Stimulated activated naive CD8-positive, alpha-beta T cell treated with anti-CD3 and anti-CD28 coated beads, Interleukin-15, amount 100 ng/mL, for 72 hours (primary cell): ENCODE measurements around the gene ZBTB7C.

Experiments used
- ATAC-seq: fragments of 150-1000 bp; cut with Tn5 transposase; 2 replicates; pipeline ENCODE4 v1.10.0; 2021; ENCODE audit warnings: mild to moderate bottlenecking, moderate library complexity
- DNase-seq, 2 donors: peaks; one replicate each; pipeline ENCODE4 v3.0.0; 2021 to 2022
- H3K27ac Mint-ChIP-seq, 2 donors: one replicate each; pipeline ENCODE4 v1.8.0; 2022; ENCODE audit warnings: mild to moderate bottlenecking in 2 of 2, mixed read lengths in 2 of 2, moderate library complexity in 2 of 2
- H3K27me3 Mint-ChIP-seq: one replicate; pipeline ENCODE4 v1.8.0; 2022; ENCODE audit warnings: mixed read lengths
- H3K4me1 Mint-ChIP-seq: one replicate; pipeline ENCODE4 v1.8.0; 2022; ENCODE audit warnings: mild to moderate bottlenecking, mixed read lengths
- H3K4me3 Mint-ChIP-seq, 2 donors: one replicate each; pipeline ENCODE4 v1.8.0; 2022; ENCODE audit warnings: mild to moderate bottlenecking in 2 of 2, mixed read lengths in 2 of 2, moderate library complexity in 1 of 2
- H3K9me3 Mint-ChIP-seq, 2 donors: one replicate each; pipeline ENCODE4 v1.8.0; 2022; ENCODE audit warnings: mixed read lengths in 2 of 2

The ZBTB7C gene

DNA sequence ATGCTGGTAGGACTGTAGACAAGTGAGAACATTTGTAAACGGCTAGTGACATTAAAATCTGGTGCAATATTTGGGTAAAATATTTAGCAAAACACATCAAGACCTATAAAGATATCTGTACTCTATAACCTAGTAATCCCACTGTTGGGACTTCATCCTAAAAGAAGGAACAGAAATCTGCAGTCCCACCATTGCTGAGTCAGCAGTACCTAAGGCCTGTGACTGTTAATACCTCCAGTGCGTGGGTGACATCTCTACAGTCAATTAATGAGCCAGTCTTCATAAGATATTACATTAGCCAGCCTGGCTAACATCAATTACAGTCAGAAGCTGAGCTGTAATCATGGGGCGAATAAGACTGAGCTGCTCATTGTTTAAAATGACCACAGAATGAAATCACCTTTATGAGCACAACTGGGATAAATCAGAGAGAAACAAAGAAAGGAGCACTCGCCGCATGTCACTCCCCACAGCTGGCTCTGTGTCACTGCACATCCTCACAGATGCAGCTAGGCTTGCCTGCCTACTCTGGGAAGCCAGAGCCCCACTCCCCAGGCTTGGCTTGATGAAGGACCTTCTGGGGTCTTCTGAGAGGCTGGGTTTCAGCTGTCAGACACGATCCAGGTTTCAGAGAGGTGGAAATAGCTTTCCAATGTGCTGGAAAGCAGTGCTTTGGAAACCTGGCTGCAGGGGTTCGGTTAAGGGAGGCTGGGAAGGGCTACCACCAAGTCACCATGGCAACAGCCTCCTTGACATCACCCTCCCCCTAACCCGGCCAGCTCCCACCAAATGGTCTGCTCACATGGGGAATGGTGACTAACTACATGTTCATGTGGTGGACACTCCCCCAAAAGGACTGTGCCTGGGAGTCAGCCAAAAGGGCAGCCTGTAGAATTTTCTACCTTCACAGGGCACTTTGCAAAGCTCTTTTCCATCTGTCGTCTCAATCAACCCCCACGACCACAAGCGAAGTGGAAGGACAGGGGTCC is 145.0 kb downstream of the ZBTB7C start:
- no peaks in the 10 kb centered on the region for H3K27me3 Mint-ChIP-seq
- H3K4me3 Mint-ChIP-seq = no peak overlapping the region
- no peak for DNase-seq
- no peaks in the 10 kb centered on the region for H3K4me1 Mint-ChIP-seq
- H3K9me3 Mint-ChIP-seq = no peaks in the 10 kb centered on the region
- no peak for ATAC-seq
- H3K27ac Mint-ChIP-seq = no peak overlapping the region

DNA sequence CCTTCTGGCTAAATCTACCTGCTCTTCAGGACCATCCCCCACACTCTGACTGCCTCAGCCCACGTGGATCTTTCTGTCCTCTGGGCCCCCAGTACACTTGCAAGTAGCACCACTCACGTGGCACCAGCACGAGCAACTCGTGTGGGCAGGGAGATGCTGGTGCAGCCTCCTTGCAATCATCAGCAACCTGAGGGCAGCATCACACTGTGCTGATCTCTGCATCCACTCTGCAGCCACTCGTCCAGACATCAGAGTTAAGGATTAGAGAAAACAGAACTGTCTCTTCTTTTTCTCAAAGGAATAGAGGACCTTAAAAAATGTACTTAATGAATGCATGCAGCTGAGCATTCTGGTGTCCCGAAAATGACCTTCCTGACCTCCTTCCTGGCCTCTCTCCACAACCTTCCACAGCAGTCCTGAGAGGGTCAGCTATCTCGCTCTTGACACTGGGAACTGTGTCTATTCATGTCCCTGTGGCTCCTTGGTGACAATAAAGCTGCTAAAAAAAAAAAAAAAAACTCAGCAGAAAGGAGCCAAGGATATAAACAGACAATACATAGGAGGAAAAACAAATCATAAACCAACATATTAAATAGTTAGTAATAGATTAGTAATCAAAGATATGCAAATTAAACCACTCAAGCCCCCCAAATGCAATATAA is 145.9 kb downstream of the ZBTB7C start:
- Mint-ChIP-seq H3K27ac (no peak overlapping the region), H3K4me1 (no peaks in the 10 kb centered on the region), H3K27me3 (no peaks in the 10 kb centered on the region)

DNA sequence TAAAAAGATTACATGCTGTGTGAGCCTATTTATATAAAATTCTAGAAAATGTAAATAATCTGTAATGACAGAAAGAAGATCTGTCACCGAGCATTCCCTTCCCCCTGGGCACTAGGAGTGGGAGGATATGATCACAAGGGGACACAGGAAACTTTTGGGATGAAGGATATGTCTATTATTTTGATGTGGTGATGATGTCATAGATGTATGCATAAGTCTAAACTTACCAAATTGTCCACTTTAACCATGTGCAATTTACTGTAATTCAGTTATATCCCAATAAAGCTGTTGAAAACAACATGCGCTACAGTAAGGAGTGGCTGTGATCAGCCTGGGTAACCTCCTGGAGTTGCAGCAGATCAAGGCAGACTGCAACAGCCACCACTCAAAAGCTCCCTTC is 148.9 kb downstream of the ZBTB7C start:
- DNase-seq = no peak
- Mint-ChIP-seq H3K27ac (no peak overlapping the region), H3K4me1 (no peaks in the 10 kb centered on the region), H3K4me3 (no peak overlapping the region), H3K9me3 (peaks cover 0 to 7% of the 10 kb centered on the region in 2 donors), H3K27me3 (no peaks in the 10 kb centered on the region)
- ATAC-seq = no peak

More for the DNA sequence above, 145.9 kb downstream of the ZBTB7C start:
- no peak for DNase-seq
- no peak overlapping the region for H3K4me3 Mint-ChIP-seq
- H3K9me3 Mint-ChIP-seq = no peaks in the 10 kb centered on the region
- no peak for ATAC-seq

DNA sequence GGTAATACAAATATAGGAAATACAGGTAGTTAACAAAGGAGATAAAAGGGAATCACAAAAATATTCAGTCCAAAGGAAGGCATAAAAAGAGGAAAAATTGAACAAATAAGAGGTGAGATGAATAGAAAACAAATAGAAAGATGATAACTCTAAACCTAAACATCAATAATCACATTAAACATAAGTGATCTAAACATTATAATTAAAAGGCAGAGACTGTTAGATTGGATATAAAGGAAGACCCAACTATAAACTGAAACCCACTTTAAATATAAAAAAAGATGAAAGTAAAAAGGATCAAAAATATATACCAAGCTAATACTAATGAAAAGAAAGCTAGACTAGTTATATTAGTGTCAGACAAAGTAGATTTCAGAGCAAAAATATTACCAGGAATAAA is 152.3 kb downstream of the ZBTB7C start:
- Mint-ChIP-seq H3K4me3 (no peak overlapping the region), H3K27me3 (peaks cover 14% of the 10 kb centered on the region), H3K9me3 (peaks cover 8 to 12% of the 10 kb centered on the region in 2 donors), H3K27ac (no peak overlapping the region), H3K4me1 (no peaks in the 10 kb centered on the region)
- DNase-seq (no peak), ATAC-seq (no peak)

DNA sequence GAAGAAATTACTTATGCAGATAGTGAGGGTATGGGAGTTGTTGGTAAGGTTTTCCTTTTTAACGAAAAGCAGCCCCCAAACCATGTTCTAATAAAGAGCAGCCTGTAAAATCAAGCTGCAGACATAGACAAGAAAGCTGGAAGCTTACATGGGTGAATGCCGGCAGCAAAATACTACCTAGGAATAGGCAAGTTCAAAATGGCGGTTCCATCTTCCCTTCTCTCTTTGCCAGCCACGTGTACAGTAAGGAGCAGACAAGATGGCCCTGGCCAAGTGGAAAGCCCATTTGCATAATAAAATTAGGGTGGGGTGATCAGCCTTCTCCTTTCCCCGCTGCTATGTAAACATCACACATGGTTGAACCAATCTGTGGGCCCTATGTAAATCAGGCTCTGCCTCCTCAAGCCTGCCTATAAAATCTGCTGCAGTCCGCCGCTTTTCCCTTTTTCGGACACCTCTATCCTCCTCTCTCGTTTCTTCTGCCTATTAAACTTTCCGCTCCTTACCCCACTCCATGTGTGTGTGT is 155.0 kb downstream of the ZBTB7C start:
- Mint-ChIP-seq H3K9me3 (peaks cover 8 to 12% of the 10 kb centered on the region in 2 donors), H3K4me1 (no peaks in the 10 kb centered on the region), H3K27me3 (peaks cover 19% of the 10 kb centered on the region), H3K27ac (no peak overlapping the region), H3K4me3 (no peak overlapping the region)
- no peak for DNase-seq
- no peak for ATAC-seq

DNA sequence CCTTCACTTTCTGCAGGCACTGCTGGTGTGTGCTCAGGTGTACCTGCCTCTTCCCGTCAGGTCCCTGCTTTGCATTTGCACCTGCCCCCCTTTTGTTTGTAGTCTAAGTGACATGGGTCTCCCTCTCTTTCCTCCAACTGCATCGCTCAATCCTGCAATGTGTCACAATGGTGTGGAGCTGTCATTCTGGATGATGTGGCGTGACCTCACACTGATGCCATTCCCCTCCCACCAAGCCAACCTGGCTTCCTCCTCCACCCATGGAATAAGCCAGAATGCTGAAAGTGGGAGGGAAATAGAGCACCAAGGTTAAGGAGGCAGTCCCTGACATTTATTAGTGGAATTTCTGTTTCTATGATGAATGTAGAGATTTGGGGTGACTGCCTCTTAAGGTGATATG is 156.7 kb downstream of the ZBTB7C start:
- H3K27me3 Mint-ChIP-seq = peaks cover 19% of the 10 kb centered on the region
- DNase-seq = no peak
- no peak overlapping the region for H3K4me3 Mint-ChIP-seq
- no peaks in the 10 kb centered on the region for H3K4me1 Mint-ChIP-seq
- H3K27ac Mint-ChIP-seq = no peak overlapping the region
- no peak for ATAC-seq
- peaks cover 12 to 16% of the 10 kb centered on the region in 2 donors for H3K9me3 Mint-ChIP-seq

DNA sequence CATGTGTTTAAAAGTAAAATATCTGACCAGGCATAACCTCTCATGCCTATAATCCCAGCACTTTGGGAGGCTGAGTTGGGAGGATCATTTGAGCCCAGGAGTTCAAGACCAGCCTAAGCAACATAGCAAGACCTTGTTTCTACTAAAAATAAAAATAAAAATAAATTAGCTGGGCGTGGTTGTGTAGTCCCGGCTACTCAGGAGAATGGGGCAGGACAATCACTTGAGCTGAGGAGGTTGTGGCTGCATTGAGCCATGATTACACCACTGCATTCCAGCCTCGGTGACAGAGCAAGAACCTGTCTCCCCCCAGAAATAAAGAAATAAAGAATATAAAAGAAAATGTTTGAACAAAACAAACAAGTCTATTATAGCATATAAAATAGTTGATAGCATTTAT is 158.3 kb downstream of the ZBTB7C start:
- Mint-ChIP-seq H3K27ac (no peak overlapping the region), H3K9me3 (peaks cover 5 to 18% of the 10 kb centered on the region in 2 donors), H3K4me3 (no peak overlapping the region), H3K27me3 (peaks cover 19% of the 10 kb centered on the region), H3K4me1 (no peaks in the 10 kb centered on the region)
- DNase-seq (no peak), ATAC-seq (no peak)

DNA sequence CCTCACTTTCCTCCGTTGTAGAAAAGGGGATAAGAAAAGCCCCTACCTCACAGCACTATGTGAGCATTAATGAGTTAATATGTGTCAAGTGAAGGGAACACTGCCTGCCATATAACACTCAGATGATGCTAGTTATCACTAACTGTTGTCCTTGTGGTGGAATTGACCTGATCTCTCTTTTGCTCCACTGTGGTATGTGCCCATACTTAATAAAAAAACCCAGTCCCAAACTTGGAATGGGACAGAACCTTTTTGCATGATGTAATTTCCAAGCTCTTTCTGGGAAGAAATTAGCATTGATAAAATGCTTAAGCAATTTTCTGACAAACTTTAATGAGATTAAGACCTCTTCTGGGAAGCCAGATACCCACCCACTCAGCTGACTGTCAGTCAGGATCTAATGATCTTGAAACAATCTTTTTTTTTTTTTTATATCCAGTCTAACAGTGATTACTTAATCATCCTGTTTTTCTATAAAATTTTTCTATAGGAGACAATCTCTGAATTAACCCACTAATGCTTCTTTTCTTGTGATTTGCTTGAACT is 158.7 kb downstream of the ZBTB7C start:
- Mint-ChIP-seq H3K9me3 (peaks cover 5 to 18% of the 10 kb centered on the region in 2 donors), H3K4me3 (no peak overlapping the region), H3K27me3 (peaks cover 19% of the 10 kb centered on the region), H3K27ac (no peak overlapping the region), H3K4me1 (no peaks in the 10 kb centered on the region)
- no peak for ATAC-seq
- DNase-seq = no peak

DNA sequence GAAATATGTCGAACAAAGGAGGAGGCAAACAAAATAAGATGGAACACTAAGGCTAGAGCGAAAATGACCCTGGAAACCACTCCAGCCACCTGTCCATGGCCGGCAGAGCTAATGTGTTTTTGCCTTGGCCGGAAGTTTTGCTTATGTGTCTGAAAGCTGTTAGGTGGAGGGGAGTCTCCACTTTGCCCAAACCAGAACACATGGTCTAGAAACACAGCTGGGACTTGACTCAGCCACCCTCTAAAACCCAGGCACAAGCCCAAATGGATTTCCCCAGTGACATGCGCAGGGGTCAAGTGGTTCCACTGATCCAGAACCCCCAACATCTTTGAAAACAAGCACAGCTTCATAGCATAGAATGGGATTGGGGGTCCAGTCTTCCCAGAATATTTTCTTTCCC is 159.3 kb downstream of the ZBTB7C start:
- DNase-seq = no peak
- no peak overlapping the region for H3K4me3 Mint-ChIP-seq
- H3K9me3 Mint-ChIP-seq = peaks cover 5 to 18% of the 10 kb centered on the region in 2 donors
- H3K27ac Mint-ChIP-seq = no peak overlapping the region
- ATAC-seq = no peak
- H3K27me3 Mint-ChIP-seq = peaks cover 19% of the 10 kb centered on the region
- no peaks in the 10 kb centered on the region for H3K4me1 Mint-ChIP-seq

DNA sequence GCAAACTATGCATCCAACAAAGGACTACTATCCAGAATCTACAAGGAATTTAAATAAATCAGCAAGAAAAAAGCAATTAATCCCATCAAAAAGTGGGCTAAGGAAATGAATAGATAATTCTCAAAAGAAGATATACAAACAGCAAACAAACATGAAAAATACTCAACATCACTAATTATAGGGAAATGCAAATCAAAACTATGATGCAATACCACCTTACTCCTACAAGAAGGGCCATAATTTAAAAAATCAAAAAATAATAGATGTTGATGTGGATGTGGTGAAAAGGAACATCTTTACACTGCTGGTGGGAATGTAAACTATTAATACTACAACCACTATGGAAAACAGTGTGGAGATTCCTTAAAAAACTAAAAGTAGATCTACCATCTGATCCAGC is 164.7 kb downstream of the ZBTB7C start:
- H3K9me3 Mint-ChIP-seq = peaks cover 0 to 17% of the 10 kb centered on the region in 2 donors

DNA sequence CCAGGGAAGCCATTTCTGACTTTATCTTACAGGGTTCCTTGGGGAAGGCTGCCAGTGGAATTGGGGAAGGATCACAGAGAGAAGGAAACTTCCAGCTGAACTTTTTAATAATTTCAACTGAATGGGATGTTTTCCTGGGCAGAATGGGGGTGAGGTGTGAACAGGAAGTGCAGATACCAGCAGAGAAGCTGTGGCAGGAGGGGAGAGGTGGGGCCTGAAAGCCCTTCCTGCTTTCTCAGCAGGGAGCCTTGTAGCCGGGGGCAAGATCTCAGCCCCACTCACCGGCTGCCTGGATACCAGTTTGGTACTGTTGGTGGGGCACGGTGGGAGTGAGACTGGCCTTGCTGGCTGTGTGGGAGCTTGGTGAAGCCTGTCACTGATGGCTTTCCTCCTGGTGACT is 170.5 kb downstream of the ZBTB7C start:
- ATAC-seq (no peak), DNase-seq (no peak)
- Mint-ChIP-seq H3K27ac (no peak overlapping the region), H3K4me1 (no peaks in the 10 kb centered on the region), H3K9me3 (peaks cover 11 to 21% of the 10 kb centered on the region in 2 donors), H3K4me3 (no peak overlapping the region), H3K27me3 (peaks cover 57% of the 10 kb centered on the region)

More for the DNA sequence above, 164.7 kb downstream of the ZBTB7C start:
- H3K4me3 Mint-ChIP-seq = no peak overlapping the region
- no peak for DNase-seq
- H3K27ac Mint-ChIP-seq = no peak overlapping the region
- no peaks in the 10 kb centered on the region for H3K4me1 Mint-ChIP-seq
- H3K27me3 Mint-ChIP-seq = peaks cover 32% of the 10 kb centered on the region
- no peak for ATAC-seq

DNA sequence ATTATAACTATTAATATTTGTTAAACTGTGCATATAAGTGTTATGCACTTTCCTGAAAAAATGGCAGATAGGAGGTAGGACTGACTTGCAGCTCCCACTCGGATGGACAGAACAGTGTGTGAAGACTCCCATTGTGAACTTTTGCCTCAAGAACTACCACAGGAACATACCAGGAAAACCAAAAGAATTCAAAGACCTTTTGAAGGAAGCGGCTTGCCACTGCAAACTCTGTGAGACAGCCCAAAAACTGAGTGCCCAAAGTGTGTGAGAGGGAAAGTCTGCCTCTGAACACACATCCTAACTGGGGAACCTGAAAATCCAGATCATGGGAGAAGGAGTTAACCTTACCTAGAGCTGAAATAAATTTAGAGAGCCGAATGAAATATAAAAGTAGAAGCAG is 171.0 kb downstream of the ZBTB7C start:
- DNase-seq (no peak), ATAC-seq (no peak)
- peaks cover 53% of the 10 kb centered on the region for H3K27me3 Mint-ChIP-seq
- no peak overlapping the region for H3K4me3 Mint-ChIP-seq
- peaks cover 11 to 20% of the 10 kb centered on the region in 2 donors for H3K9me3 Mint-ChIP-seq
- no peak overlapping the region for H3K27ac Mint-ChIP-seq
- H3K4me1 Mint-ChIP-seq = no peaks in the 10 kb centered on the region

DNA sequence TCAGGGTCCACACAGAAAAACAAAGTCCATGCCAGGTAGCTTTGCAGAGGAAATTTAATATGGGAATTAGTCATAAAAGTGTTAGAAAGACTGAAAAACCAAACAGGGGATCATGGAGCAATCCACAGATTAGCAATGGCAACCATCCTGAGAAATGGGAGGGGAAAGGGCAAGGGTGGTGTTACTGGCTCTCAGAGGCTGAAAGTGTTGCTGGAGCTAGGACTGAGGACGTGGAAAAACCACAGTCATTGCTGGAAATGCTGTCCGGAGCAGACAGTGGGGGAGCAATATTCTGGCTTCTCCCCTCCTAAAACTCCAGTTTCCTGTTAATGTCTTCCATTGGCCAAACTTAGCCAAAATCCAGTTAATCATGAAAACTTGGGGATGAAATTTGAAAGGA is 172.4 kb downstream of the ZBTB7C start:
- Mint-ChIP-seq H3K27ac (no peak overlapping the region), H3K4me3 (no peak overlapping the region), H3K4me1 (no peaks in the 10 kb centered on the region), H3K27me3 (peaks cover 46% of the 10 kb centered on the region), H3K9me3 (peaks cover 11 to 20% of the 10 kb centered on the region in 2 donors)
- DNase-seq (no peak), ATAC-seq (no peak)

DNA sequence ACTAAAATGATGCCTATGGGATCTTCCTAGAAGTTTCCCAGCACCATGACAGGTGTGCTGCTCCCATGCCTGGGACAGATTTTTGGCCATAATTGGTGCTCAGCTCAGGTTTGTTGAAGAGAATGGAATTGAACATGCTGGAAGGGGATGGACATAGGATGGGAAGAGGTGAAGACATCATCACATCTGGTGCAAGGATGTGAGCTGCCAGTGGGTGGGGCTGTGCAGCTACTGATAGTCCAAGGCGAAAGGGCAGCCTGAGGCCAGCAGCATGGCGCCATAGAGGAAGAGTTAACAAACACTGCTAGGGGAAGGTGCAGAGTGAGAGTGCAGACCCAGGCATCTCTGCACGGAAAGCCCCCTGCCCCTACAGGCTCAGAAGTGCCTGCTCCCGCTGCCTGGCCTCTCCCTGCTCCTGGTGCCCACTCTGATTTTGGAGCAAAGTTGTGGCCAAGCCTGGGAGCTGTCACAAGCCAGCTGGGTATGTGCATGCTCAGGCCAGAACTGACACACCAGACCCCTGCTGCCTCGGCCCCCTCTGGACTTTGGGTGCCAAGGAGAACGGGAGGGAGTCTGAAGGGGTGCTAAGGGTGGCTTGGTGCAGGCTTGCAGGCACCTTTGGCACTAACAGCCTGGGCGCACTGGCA is 178.6 kb downstream of the ZBTB7C start:
- peaks cover 0 to under 1% of the 10 kb centered on the region in 2 donors for H3K9me3 Mint-ChIP-seq
- H3K4me1 Mint-ChIP-seq = peaks cover 5% of the 10 kb centered on the region
- ATAC-seq = no peak
- DNase-seq = no peak
- H3K4me3 Mint-ChIP-seq = no peak overlapping the region
- H3K27ac Mint-ChIP-seq = no peak overlapping the region
- peaks cover 10% of the 10 kb centered on the region for H3K27me3 Mint-ChIP-seq

DNA sequence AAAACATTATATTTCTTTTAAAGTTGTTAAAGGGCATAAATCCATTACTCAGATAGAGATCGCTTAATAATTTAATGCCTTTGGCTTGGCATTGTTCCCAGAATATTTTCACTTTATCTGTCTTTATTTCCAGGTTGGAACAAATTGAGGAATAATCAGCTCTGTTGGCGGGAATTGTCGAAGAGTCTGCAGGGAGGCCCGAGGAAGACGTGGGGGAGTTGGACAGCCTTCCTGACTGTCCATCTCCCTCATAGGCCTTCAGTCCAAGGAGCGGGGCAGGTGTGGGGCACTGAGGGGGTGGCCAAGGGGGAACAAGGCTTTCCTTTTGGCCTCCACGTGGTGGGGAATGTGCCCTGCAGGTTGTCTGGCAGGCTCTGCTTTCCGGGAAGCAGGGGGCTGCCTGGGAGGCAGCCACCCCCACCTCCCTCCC is 179.6 kb downstream of the ZBTB7C start:
- H3K9me3 Mint-ChIP-seq = no peaks in the 10 kb centered on the region
- no peak overlapping the region for H3K27ac Mint-ChIP-seq
- H3K4me1 Mint-ChIP-seq = peaks cover 5% of the 10 kb centered on the region
- DNase-seq (no peak), ATAC-seq (no peak)
- H3K27me3 Mint-ChIP-seq = peaks cover 8% of the 10 kb centered on the region
- H3K4me3 Mint-ChIP-seq = no peak overlapping the region
